ENCODE measurements around the gene TIFAB.

GRCh38 chr5:135444881-135445280, 7.3 kb downstream of the TIFAB start:
- no peak for TF ChIP-seq CTCF (IDR thresholded peaks at IDR 0.05)
- TF ChIP-seq POLR2AphosphoS5 (IDR thresholded peaks at IDR 0.05): no peak
- TF ChIP-seq POLR2A (IDR thresholded peaks at IDR 0.05): no peak

Data from suprapubic skin (tissue), 4 donors.